ENCODE data around the gene EXOG.

The EXOG gene

GRCh38 chr3:38465588-38466154 lies 30.5 kb upstream of the EXOG start:
- Mint-ChIP-seq H3K27ac (no peak overlapping the region), H3K27me3 (peaks cover 1% of the 10 kb centered on the region), H3K4me3 (no peak overlapping the region), H3K36me3 (peaks cover 11% of the 10 kb centered on the region), H3K4me1 (no peaks in the 10 kb centered on the region), H3K9me3 (peaks cover 16% of the 10 kb centered on the region)
- ATAC-seq = no peak

GRCh38 chr3:38468765-38469164 lies 27.4 kb upstream of the EXOG start:
- Mint-ChIP-seq H3K9me3 (peaks cover 19% of the 10 kb centered on the region), H3K27me3 (no peaks in the 10 kb centered on the region), H3K36me3 (peaks cover 11% of the 10 kb centered on the region), H3K27ac (no peak overlapping the region), H3K4me3 (no peak overlapping the region), H3K4me1 (no peaks in the 10 kb centered on the region)
- ATAC-seq = no peak

GRCh38 chr3:38469852-38470251 lies 26.3 kb upstream of the EXOG start:
- Mint-ChIP-seq H3K27me3 (no peaks in the 10 kb centered on the region), H3K4me1 (no peaks in the 10 kb centered on the region), H3K27ac (no peak overlapping the region), H3K4me3 (no peak overlapping the region), H3K36me3 (peaks cover 11% of the 10 kb centered on the region), H3K9me3 (peaks cover 19% of the 10 kb centered on the region)
- ATAC-seq = no peak

GRCh38 chr3:38471260-38471857 lies 24.8 kb upstream of the EXOG start:
- H3K4me1 Mint-ChIP-seq = no peaks in the 10 kb centered on the region
- peaks cover 11% of the 10 kb centered on the region for H3K36me3 Mint-ChIP-seq
- H3K27ac Mint-ChIP-seq = no peak overlapping the region
- peaks cover 16% of the 10 kb centered on the region for H3K9me3 Mint-ChIP-seq
- no peak overlapping the region for H3K4me3 Mint-ChIP-seq
- H3K27me3 Mint-ChIP-seq = no peaks in the 10 kb centered on the region
- no peak for ATAC-seq

- no peak overlapping the region for H3K27ac Mint-ChIP-seq
- peaks cover 16% of the 10 kb centered on the region for H3K9me3 Mint-ChIP-seq
- no peak for ATAC-seq
- H3K27me3 Mint-ChIP-seq = no peaks in the 10 kb centered on the region
- H3K4me1 Mint-ChIP-seq = no peaks in the 10 kb centered on the region
- no peak overlapping the region for H3K4me3 Mint-ChIP-seq
- peaks cover 11% of the 10 kb centered on the region for H3K36me3 Mint-ChIP-seq
Observed at GRCh38 chr3:38472342-38472741, 23.8 kb upstream of the EXOG start.

- no peak for ATAC-seq
- H3K27ac Mint-ChIP-seq = no peak overlapping the region
- H3K4me3 Mint-ChIP-seq = no peak overlapping the region
- H3K9me3 Mint-ChIP-seq = peaks cover 16% of the 10 kb centered on the region
- H3K36me3 Mint-ChIP-seq = peaks cover 11% of the 10 kb centered on the region
- no peaks in the 10 kb centered on the region for H3K4me1 Mint-ChIP-seq
- H3K27me3 Mint-ChIP-seq = no peaks in the 10 kb centered on the region
Observed at GRCh38 chr3:38473229-38473628, 22.9 kb upstream of the EXOG start.

GRCh38 chr3:38474928-38475605 lies 21.1 kb upstream of the EXOG start:
- Mint-ChIP-seq H3K4me3 (no peak overlapping the region), H3K36me3 (no peaks in the 10 kb centered on the region), H3K4me1 (no peaks in the 10 kb centered on the region), H3K9me3 (peaks cover 5% of the 10 kb centered on the region), H3K27me3 (no peaks in the 10 kb centered on the region), H3K27ac (no peak overlapping the region)
- ATAC-seq = no peak

- no peaks in the 10 kb centered on the region for H3K27me3 Mint-ChIP-seq
- no peaks in the 10 kb centered on the region for H3K36me3 Mint-ChIP-seq
- no peak overlapping the region for H3K27ac Mint-ChIP-seq
- no peak overlapping the region for H3K4me3 Mint-ChIP-seq
- peaks cover 2% of the 10 kb centered on the region for H3K9me3 Mint-ChIP-seq
- ATAC-seq = no peak
- no peaks in the 10 kb centered on the region for H3K4me1 Mint-ChIP-seq
Observed at GRCh38 chr3:38475716-38476115, 20.4 kb upstream of the EXOG start.

- no peaks in the 10 kb centered on the region for H3K27me3 Mint-ChIP-seq
- H3K9me3 Mint-ChIP-seq = no peaks in the 10 kb centered on the region
- H3K4me1 Mint-ChIP-seq = no peaks in the 10 kb centered on the region
- ATAC-seq = no peak
- H3K27ac Mint-ChIP-seq = no peak overlapping the region
- H3K4me3 Mint-ChIP-seq = no peak overlapping the region
- peaks cover 3% of the 10 kb centered on the region for H3K36me3 Mint-ChIP-seq
Observed at GRCh38 chr3:38476157-38476756, 19.9 kb upstream of the EXOG start.

- H3K27ac Mint-ChIP-seq = no peak overlapping the region
- H3K4me1 Mint-ChIP-seq = no peaks in the 10 kb centered on the region
- no peak for ATAC-seq
- no peaks in the 10 kb centered on the region for H3K9me3 Mint-ChIP-seq
- H3K36me3 Mint-ChIP-seq = peaks cover 8% of the 10 kb centered on the region
- no peaks in the 10 kb centered on the region for H3K27me3 Mint-ChIP-seq
- no peak overlapping the region for H3K4me3 Mint-ChIP-seq
Observed at GRCh38 chr3:38477057-38477820, 18.9 kb upstream of the EXOG start.

- Mint-ChIP-seq H3K27ac (no peak overlapping the region), H3K27me3 (no peaks in the 10 kb centered on the region), H3K4me3 (no peak overlapping the region), H3K36me3 (peaks cover 12% of the 10 kb centered on the region), H3K4me1 (no peaks in the 10 kb centered on the region), H3K9me3 (no peaks in the 10 kb centered on the region)
- ATAC-seq = peak; percentile 4
Observed at GRCh38 chr3:38477839-38478450, 18.2 kb upstream of the EXOG start.

GRCh38 chr3:38478901-38479300 lies 17.2 kb upstream of the EXOG start:
- H3K4me3 Mint-ChIP-seq = no peak overlapping the region
- H3K27ac Mint-ChIP-seq = no peak overlapping the region
- no peak for ATAC-seq
- no peaks in the 10 kb centered on the region for H3K4me1 Mint-ChIP-seq
- H3K27me3 Mint-ChIP-seq = no peaks in the 10 kb centered on the region
- no peaks in the 10 kb centered on the region for H3K9me3 Mint-ChIP-seq
- H3K36me3 Mint-ChIP-seq = peaks cover 16% of the 10 kb centered on the region

GRCh38 chr3:38479431-38480092 lies 16.6 kb upstream of the EXOG start:
- Mint-ChIP-seq H3K27ac (no peak overlapping the region), H3K4me3 (no peak overlapping the region), H3K9me3 (no peaks in the 10 kb centered on the region), H3K27me3 (no peaks in the 10 kb centered on the region), H3K4me1 (no peaks in the 10 kb centered on the region), H3K36me3 (peaks cover 18% of the 10 kb centered on the region)
- ATAC-seq = peak; percentile 65

GRCh38 chr3:38480093-38480445 lies 16.1 kb upstream of the EXOG start:
- H3K4me1 Mint-ChIP-seq = no peaks in the 10 kb centered on the region
- H3K27me3 Mint-ChIP-seq = no peaks in the 10 kb centered on the region
- no peaks in the 10 kb centered on the region for H3K9me3 Mint-ChIP-seq
- peaks cover 18% of the 10 kb centered on the region for H3K36me3 Mint-ChIP-seq
- no peak for ATAC-seq
- H3K4me3 Mint-ChIP-seq = no peak overlapping the region
- no peak overlapping the region for H3K27ac Mint-ChIP-seq

GRCh38 chr3:38480930-38481329 lies 15.2 kb upstream of the EXOG start:
- H3K4me1 Mint-ChIP-seq = no peaks in the 10 kb centered on the region
- H3K27me3 Mint-ChIP-seq = no peaks in the 10 kb centered on the region
- no peak overlapping the region for H3K4me3 Mint-ChIP-seq

More at GRCh38 chr3:38480930-38481329, 15.2 kb upstream of the EXOG start:
- Mint-ChIP-seq H3K36me3 (peaks cover 18% of the 10 kb centered on the region), H3K9me3 (no peaks in the 10 kb centered on the region), H3K27ac (no peak overlapping the region)
- ATAC-seq = no peak
